C4-2B (cell line): ENCODE results near the gene USP19.

Source experiments
- CTCF ChIP-seq: fragments of 450-650 bp; conservative IDR thresholded peaks from 2 replicates; pipeline ENCODE4 v1.5.1; 2017; ENCODE audit warnings: mild to moderate bottlenecking
- ZFX ChIP-seq: fragments of 450-650 bp; IDR thresholded peaks from 2 replicates; pipeline ENCODE4 v1.6.1; 2017

GRCh38 chr3:49151610-49152009 lies 31.0 kb upstream of the USP19 start:
- no peak for TF ChIP-seq CTCF
- TF ChIP-seq ZFX = no peak
